ENCODE measurements around the gene B3GNT8. TPM values are rescaled to one million over a fixed set of nuclear protein-coding genes. Genes with fewer than 3 reads are reported as not detected.
"Not testable (repeated sequence)": the region's sequence is repeated elsewhere in the genome, so short reads cannot be mapped to it uniquely, and the experiment has no call there.

The B3GNT8 gene
- total RNA-seq, 1 experiment from 2014 or later: not detected

GRCh38 chr19:41416194-41416674, 10.9 kb downstream of the B3GNT8 start:
- no peak for DNase-seq (ENCODE audit: low read depth)

- DNase-seq (ENCODE audit: low read depth): no peak
Observed at GRCh38 chr19:41415154-41415571, 12.0 kb downstream of the B3GNT8 start.

GRCh38 chr19:41414461-41414860, 12.7 kb downstream of the B3GNT8 start:
- no peak for DNase-seq (ENCODE audit: low read depth)

GRCh38 chr19:41413947-41414346, 13.2 kb downstream of the B3GNT8 start:
- DNase-seq (ENCODE audit: low read depth): no peak

- no peak for DNase-seq (ENCODE audit: low read depth)
Observed at GRCh38 chr19:41412953-41413352, 14.2 kb downstream of the B3GNT8 start.

- no peak for DNase-seq (ENCODE audit: low read depth)
Observed at GRCh38 chr19:41411968-41412265, 15.3 kb downstream of the B3GNT8 start.

- DNase-seq (ENCODE audit: low read depth): no peak
Observed at GRCh38 chr19:41411100-41411967, 15.8 kb downstream of the B3GNT8 start.

GRCh38 chr19:41410336-41411054, 16.7 kb downstream of the B3GNT8 start:
- DNase-seq (ENCODE audit: low read depth): no peak

GRCh38 chr19:41409288-41409687, 17.9 kb downstream of the B3GNT8 start:
- DNase-seq (ENCODE audit: low read depth): peak; percentile 70

GRCh38 chr19:41408846-41409245, 18.3 kb downstream of the B3GNT8 start:
- not testable (repeated sequence) for DNase-seq (ENCODE audit: low read depth)

GRCh38 chr19:41408256-41408655, 18.9 kb downstream of the B3GNT8 start:
- DNase-seq (ENCODE audit: low read depth): no peak

GRCh38 chr19:41407271-41407670, 19.9 kb downstream of the B3GNT8 start:
- DNase-seq (ENCODE audit: low read depth): no peak

GRCh38 chr19:41405776-41406175, 21.4 kb downstream of the B3GNT8 start:
- DNase-seq (ENCODE audit: low read depth): no peak

GRCh38 chr19:41403181-41403970, 23.8 kb downstream of the B3GNT8 start:
- no peak for DNase-seq (ENCODE audit: low read depth)

GRCh38 chr19:41402010-41402409, 25.2 kb downstream of the B3GNT8 start:
- no peak for DNase-seq (ENCODE audit: low read depth)

- no peak for DNase-seq (ENCODE audit: low read depth)
Observed at GRCh38 chr19:41401483-41401882, 25.7 kb downstream of the B3GNT8 start.

GRCh38 chr19:41399525-41399924, 27.6 kb downstream of the B3GNT8 start:
- no peak for DNase-seq (ENCODE audit: low read depth)

GRCh38 chr19:41399091-41399490, 28.1 kb downstream of the B3GNT8 start:
- no peak for DNase-seq (ENCODE audit: low read depth)

GRCh38 chr19:41398598-41398997, 28.6 kb downstream of the B3GNT8 start:
- no peak for DNase-seq (ENCODE audit: low read depth)

GRCh38 chr19:41398050-41398418, 29.1 kb downstream of the B3GNT8 start:
- no peak for DNase-seq (ENCODE audit: low read depth)

GRCh38 chr19:41397086-41398049, 29.8 kb downstream of the B3GNT8 start, which contains the start of the genes BCKDHA and EXOSC5:
Gene BCKDHA, plus strand, starts transcription at chr19:41397818. Its CDS starts 10 bp downstream, at chr19:41397828.
Gene EXOSC5, minus strand, starts transcription at chr19:41397359. Its CDS starts 31 bp downstream, at chr19:41397328.
- DNase-seq (ENCODE audit: low read depth): peak; percentile 98

Measured in HT1080 (cell line).